ENCODE measurements around the gene CHRNB2. TPM values are rescaled to one million over a fixed set of nuclear protein-coding genes. Genes with fewer than 3 reads are reported as not detected.

CHRNB2 gene
- total and polyA plus RNA-seq, 4 experiments from 2014 or later, result not detected

DNA sequence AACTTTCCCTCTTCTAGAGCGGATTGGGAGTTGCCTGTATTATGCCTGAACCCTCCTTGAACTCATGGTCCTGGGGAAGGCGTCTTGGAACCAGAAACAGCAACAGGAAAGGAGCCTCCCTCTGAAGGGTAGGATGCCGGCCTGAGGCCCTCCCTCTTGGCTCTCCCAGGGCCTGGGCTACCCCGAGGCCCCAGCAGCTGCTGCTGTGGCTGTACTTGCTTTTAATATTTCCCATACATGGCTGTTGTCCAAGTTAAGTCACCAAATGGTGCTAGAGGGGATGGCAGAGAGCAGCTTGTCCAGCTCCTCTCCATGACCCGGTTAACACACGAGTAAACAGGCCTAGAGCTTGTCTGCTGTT, 10.5 kb downstream of the CHRNB2 start:
- Mint-ChIP-seq H3K27ac (peak overlapping the region in 4 of 7 donors; percentile 4 to 61 (median 38)), H3K36me3 (peaks cover 31 to 40% of the 10 kb centered on the region in 2 donors), H3K9me3 (no peaks in the 10 kb centered on the region), H3K4me1 (peaks cover 0 to 7% (median 5%) of the 10 kb centered on the region in 4 donors), H3K27me3 (peaks cover 0 to 3% of the 10 kb centered on the region in 2 donors), H3K4me3 (no peak overlapping the region)
- Histone ChIP-seq H3K27ac (ENCODE audit: low read depth, low read length) (no peak overlapping the region), H3K9me3 (ENCODE audit: control insufficient read depth in 1 of 2, low read length in 2 of 2) (no peaks in the 10 kb centered on the region), H3K4me3 (ENCODE audit: low read length in 2 of 2) (no peak overlapping the region), H3K27me3 (ENCODE audit: insufficient read depth, low read length) (no peaks in the 10 kb centered on the region), H3K36me3 (ENCODE audit: insufficient read depth, low read length) (peaks cover 36% of the 10 kb centered on the region), H3K4me1 (ENCODE audit: insufficient read depth, low read length) (no peaks in the 10 kb centered on the region)
- no peak for DNase-seq
- POLR2A ChIA-PET (ENCODE audit: partially characterized antibody), result interaction anchor here (1.4 to 2.5 kb wide), 2 partner anchors 32 to 358 kb away, joined by 5 to 8 read pairs; no protein-coding TSS in a partner anchor
- CTCF ChIA-PET (ENCODE audit: partially characterized antibody), result interaction anchor here (1.6 to 1.8 kb wide), 2 partner anchors 17 to 18 kb away, joined by 5 to 7 read pairs; no protein-coding TSS in a partner anchor
- intact Hi-C loops (cut with micrococcal nuclease), result no loop called here

DNA sequence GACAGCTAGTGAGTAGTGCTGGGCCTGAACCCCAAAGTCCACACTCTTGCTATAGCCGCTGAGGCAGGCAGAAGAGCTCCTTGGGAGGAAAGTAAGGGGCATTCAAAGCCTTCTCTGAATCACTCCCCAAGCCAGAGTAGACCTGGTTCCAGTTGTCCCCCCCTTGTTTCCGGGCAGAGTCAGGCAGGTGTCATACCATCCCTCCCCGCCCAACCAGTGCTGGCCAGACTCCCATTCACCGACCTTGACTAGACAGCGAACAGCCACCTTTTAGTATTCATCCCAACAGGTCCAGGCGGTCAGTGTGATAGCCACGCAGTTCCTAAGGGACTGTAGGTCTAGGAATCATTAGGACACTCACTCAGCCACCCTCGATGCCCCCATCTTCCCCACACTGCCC, 11.8 kb downstream of the CHRNB2 start:
- Histone ChIP-seq H3K36me3 (ENCODE audit: insufficient read depth, low read length) (peaks cover 49% of the 10 kb centered on the region), H3K27ac (ENCODE audit: low read depth, low read length) (no peak overlapping the region), H3K9me3 (ENCODE audit: control insufficient read depth in 1 of 2, low read length in 2 of 2) (no peaks in the 10 kb centered on the region), H3K27me3 (ENCODE audit: insufficient read depth, low read length) (no peaks in the 10 kb centered on the region), H3K4me1 (ENCODE audit: insufficient read depth, low read length) (no peaks in the 10 kb centered on the region), H3K4me3 (ENCODE audit: low read length in 2 of 2) (no peak overlapping the region)
- CTCF ChIA-PET (ENCODE audit: partially characterized antibody), result no interaction called here
- Mint-ChIP-seq H3K4me3 (no peak overlapping the region), H3K27ac (peak overlapping the region in 1 of 7 donors; percentile 47), H3K36me3 (peaks cover 43 to 52% of the 10 kb centered on the region in 2 donors), H3K9me3 (no peaks in the 10 kb centered on the region), H3K27me3 (no peaks in the 10 kb centered on the region), H3K4me1 (peaks cover 0 to 5% (median 1%) of the 10 kb centered on the region in 4 donors)
- POLR2A ChIA-PET (ENCODE audit: partially characterized antibody), result interaction anchor here (2.5 kb wide), 1 partner anchor 30 kb away, joined by 8 read pairs; no protein-coding TSS in a partner anchor
- intact Hi-C loops (cut with micrococcal nuclease), result no loop called here
- no peak for DNase-seq

DNA sequence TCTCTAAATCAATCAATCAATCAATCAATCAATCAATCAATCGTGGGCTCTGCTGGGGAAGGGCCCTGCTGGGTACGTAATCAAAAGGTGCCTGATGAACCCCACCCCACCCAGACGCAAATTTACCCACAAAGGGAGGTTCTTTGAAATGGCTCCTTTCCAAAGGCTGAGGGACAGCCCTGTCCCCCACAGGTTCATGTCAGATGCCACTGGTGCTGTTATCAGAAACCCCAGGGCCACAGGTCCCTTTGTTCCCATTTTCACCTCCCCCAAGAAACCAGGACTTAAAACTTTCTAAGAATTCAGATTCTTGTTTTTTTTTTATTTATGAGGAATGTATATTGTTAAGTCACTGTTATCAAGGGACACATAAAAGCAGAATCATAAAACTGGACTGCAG, 14.2 kb downstream of the CHRNB2 start:
- H3K27me3 Mint-ChIP-seq, result no peaks in the 10 kb centered on the region
- no peak overlapping the region for H3K27ac Mint-ChIP-seq
- no peak overlapping the region for H3K4me3 Mint-ChIP-seq
- POLR2A ChIA-PET (ENCODE audit: partially characterized antibody), result no interaction called here
- no peaks in the 10 kb centered on the region for H3K9me3 Mint-ChIP-seq
- no peak overlapping the region for H3K27ac ChIP-seq (ENCODE audit: low read depth, low read length)
- peaks cover 67 to 76% of the 10 kb centered on the region in 2 donors for H3K36me3 Mint-ChIP-seq
- CTCF ChIA-PET (ENCODE audit: partially characterized antibody), result no interaction called here
- no peaks in the 10 kb centered on the region for H3K27me3 ChIP-seq (ENCODE audit: insufficient read depth, low read length)
- peaks cover 0 to 4% (median 0%) of the 10 kb centered on the region in 4 donors for H3K4me1 Mint-ChIP-seq
- H3K4me1 ChIP-seq (ENCODE audit: insufficient read depth, low read length), result no peaks in the 10 kb centered on the region
- peaks cover 73% of the 10 kb centered on the region for H3K36me3 ChIP-seq (ENCODE audit: insufficient read depth, low read length)
- H3K9me3 ChIP-seq (ENCODE audit: control insufficient read depth in 1 of 2, low read length in 2 of 2), result no peaks in the 10 kb centered on the region
- no peak for DNase-seq
- no peak overlapping the region for H3K4me3 ChIP-seq (ENCODE audit: low read length in 2 of 2)
- intact Hi-C loops (cut with micrococcal nuclease), result no loop called here

DNA sequence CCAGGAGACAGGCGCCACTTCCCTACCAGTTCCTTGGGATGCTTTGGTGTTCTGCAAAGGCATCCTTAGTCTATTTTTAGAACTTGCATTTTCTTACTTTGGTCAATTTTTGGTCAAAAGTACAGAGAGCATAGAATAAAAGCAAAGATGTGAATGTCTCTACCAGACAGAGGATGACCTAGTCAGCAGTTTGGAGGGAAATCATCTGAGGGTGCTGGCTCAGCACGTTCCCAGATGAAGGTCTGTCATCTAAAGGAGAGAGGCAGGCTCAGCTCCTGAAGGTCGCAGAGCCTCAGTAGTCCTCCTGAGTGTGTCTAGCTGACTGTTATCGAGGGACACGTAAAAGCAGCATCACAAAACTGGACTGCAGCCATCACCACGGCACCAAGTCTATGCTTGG, 15.3 kb downstream of the CHRNB2 start:
- H3K27ac Mint-ChIP-seq, result no peak overlapping the region
- no peak overlapping the region for H3K27ac ChIP-seq (ENCODE audit: low read depth, low read length)
- H3K9me3 ChIP-seq (ENCODE audit: control insufficient read depth in 1 of 2, low read length in 2 of 2), result no peaks in the 10 kb centered on the region
- no peaks in the 10 kb centered on the region for H3K27me3 ChIP-seq (ENCODE audit: insufficient read depth, low read length)
- peaks cover 78 to 87% of the 10 kb centered on the region in 2 donors for H3K36me3 Mint-ChIP-seq
- no peak overlapping the region for H3K4me3 ChIP-seq (ENCODE audit: low read length in 2 of 2)
- H3K9me3 Mint-ChIP-seq, result no peaks in the 10 kb centered on the region
- no peaks in the 10 kb centered on the region for H3K27me3 Mint-ChIP-seq
- CTCF ChIA-PET (ENCODE audit: partially characterized antibody), result no interaction called here
- POLR2A ChIA-PET (ENCODE audit: partially characterized antibody), result no interaction called here
- no peak for DNase-seq
- H3K4me1 ChIP-seq (ENCODE audit: insufficient read depth, low read length), result no peaks in the 10 kb centered on the region
- peaks cover 84% of the 10 kb centered on the region for H3K36me3 ChIP-seq (ENCODE audit: insufficient read depth, low read length)
- H3K4me3 Mint-ChIP-seq, result no peak overlapping the region
- peaks cover 0 to 4% (median under 1%) of the 10 kb centered on the region in 4 donors for H3K4me1 Mint-ChIP-seq
- intact Hi-C loops (cut with micrococcal nuclease), result no loop called here

DNA sequence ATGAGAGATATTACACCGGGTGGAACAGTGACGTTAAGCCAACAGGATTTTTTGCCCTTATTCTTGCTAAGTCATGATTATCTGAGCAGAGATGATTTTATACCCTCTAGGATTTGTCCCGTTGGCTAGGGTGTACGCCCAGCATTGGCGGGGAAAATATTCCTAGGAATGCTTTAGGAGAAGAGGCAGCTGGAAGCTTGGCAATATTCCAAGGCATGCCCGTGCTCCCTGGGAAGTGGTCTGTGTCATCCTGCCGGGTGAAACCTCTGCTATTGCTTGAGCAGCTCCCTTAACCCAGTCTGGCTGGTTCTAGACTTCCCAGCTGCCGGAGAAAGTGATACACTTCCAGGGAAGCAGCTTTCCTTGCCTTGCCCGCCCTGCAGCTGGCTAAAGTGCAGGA, 16.2 kb downstream of the CHRNB2 start:
- H3K4me1 Mint-ChIP-seq, result peaks cover 0 to 4% (median under 1%) of the 10 kb centered on the region in 4 donors
- no peak for DNase-seq
- intact Hi-C loops (cut with micrococcal nuclease), result no loop called here
- ChIA-PET CTCF (ENCODE audit: partially characterized antibody) (no interaction called here), POLR2A (ENCODE audit: partially characterized antibody) (no interaction called here)
- no peaks in the 10 kb centered on the region for H3K4me1 ChIP-seq (ENCODE audit: insufficient read depth, low read length)
- H3K27ac Mint-ChIP-seq, result no peak overlapping the region
- H3K4me3 Mint-ChIP-seq, result no peak overlapping the region
- no peak overlapping the region for H3K27ac ChIP-seq (ENCODE audit: low read depth, low read length)
- H3K27me3 Mint-ChIP-seq, result no peaks in the 10 kb centered on the region
- no peaks in the 10 kb centered on the region for H3K9me3 ChIP-seq (ENCODE audit: control insufficient read depth in 1 of 2, low read length in 2 of 2)
- H3K4me3 ChIP-seq (ENCODE audit: low read length in 2 of 2), result no peak overlapping the region
- H3K27me3 ChIP-seq (ENCODE audit: insufficient read depth, low read length), result no peaks in the 10 kb centered on the region
- H3K36me3 ChIP-seq (ENCODE audit: insufficient read depth, low read length), result peaks cover 89% of the 10 kb centered on the region
- peaks cover 81 to 92% of the 10 kb centered on the region in 2 donors for H3K36me3 Mint-ChIP-seq
- H3K9me3 Mint-ChIP-seq, result no peaks in the 10 kb centered on the region

DNA sequence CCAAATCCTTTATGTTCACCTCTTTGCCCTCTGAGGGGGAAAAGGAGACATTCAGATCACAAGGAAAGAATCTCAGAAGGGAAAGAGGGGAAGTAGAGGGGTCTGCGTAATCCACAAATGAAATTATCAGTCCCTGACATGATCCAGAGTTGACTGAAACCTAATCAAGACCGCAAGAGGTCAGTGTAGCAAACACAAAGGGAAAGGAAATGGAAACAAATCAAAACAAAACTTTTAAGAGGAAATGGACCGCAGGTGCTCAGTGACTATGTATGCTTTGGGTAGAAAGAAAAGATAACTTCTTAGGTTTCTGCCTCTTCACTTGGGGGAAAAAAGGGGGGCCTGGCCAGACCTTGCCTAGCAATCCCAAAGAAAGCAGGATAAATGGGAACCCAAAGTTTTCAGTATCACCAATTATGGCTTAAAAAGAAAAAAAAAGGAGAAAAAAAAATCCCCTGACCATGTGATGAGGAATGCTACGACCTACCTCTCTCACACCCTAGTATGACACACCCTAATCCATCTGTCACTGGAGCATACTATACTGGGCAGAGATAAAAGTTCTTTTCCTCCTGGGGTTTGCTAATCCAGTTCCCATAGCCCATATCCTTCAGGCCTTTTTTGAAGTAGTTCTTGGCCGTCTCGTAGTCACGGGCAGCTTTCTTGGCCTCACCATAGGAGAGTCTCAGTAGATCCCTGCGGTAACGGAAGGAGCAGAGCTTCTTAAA, 16.9 kb downstream of the CHRNB2 start:
- H3K9me3 Mint-ChIP-seq, result no peaks in the 10 kb centered on the region
- peak overlapping the region in 3 of 7 donors; percentile 30 to 75 (median 68) for H3K27ac Mint-ChIP-seq
- no peaks in the 10 kb centered on the region for H3K27me3 Mint-ChIP-seq
- peaks cover 0 to 4% (median under 1%) of the 10 kb centered on the region in 4 donors for H3K4me1 Mint-ChIP-seq
- Histone ChIP-seq H3K27ac (ENCODE audit: low read depth, low read length) (no peak overlapping the region), H3K36me3 (ENCODE audit: insufficient read depth, low read length) (peaks cover 91% of the 10 kb centered on the region), H3K9me3 (ENCODE audit: control insufficient read depth in 1 of 2, low read length in 2 of 2) (no peaks in the 10 kb centered on the region), H3K4me1 (ENCODE audit: insufficient read depth, low read length) (no peaks in the 10 kb centered on the region), H3K27me3 (ENCODE audit: insufficient read depth, low read length) (no peaks in the 10 kb centered on the region), H3K4me3 (ENCODE audit: low read length in 2 of 2) (no peak overlapping the region)
- intact Hi-C loops (cut with micrococcal nuclease), result no loop called here
- H3K4me3 Mint-ChIP-seq, result no peak overlapping the region
- CTCF ChIA-PET (ENCODE audit: partially characterized antibody), result interaction anchor here (1.7 kb wide), 1 partner anchor 25 kb away, joined by 3 read pairs; no protein-coding TSS in a partner anchor
- POLR2A ChIA-PET (ENCODE audit: partially characterized antibody), result no interaction called here
- H3K36me3 Mint-ChIP-seq, result peaks cover 79 to 92% of the 10 kb centered on the region in 2 donors
- DNase-seq, result no peak

DNA sequence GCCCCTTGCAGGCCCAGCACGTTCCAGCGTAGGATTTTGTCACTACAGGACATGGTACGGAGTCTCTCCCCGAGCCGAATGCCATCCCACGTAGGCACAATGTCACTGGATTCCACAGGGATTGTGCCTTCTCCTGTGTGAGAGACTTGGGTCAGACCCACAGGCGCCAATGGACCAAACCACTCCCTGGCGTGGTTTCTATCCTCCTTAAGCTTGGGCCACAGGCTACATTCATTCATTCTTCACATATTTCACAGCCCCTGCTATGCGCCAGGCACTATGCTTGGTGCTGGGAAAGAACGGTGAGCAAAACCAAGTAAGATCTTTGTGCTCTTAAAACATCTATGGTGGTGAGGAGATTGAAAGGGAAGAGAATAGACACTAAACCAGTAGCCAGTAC, 18.7 kb downstream of the CHRNB2 start:
- peaks cover 75 to 91% of the 10 kb centered on the region in 2 donors for H3K36me3 Mint-ChIP-seq
- Histone ChIP-seq H3K4me3 (ENCODE audit: low read length in 2 of 2) (no peak overlapping the region), H3K36me3 (ENCODE audit: insufficient read depth, low read length) (peaks cover 96% of the 10 kb centered on the region), H3K27me3 (ENCODE audit: insufficient read depth, low read length) (no peaks in the 10 kb centered on the region), H3K27ac (ENCODE audit: low read depth, low read length) (no peak overlapping the region), H3K9me3 (ENCODE audit: control insufficient read depth in 1 of 2, low read length in 2 of 2) (no peaks in the 10 kb centered on the region), H3K4me1 (ENCODE audit: insufficient read depth, low read length) (no peaks in the 10 kb centered on the region)
- DNase-seq, result no peak
- ChIA-PET CTCF (ENCODE audit: partially characterized antibody) (no interaction called here), POLR2A (ENCODE audit: partially characterized antibody) (no interaction called here)
- H3K4me1 Mint-ChIP-seq, result peaks cover 0 to 4% (median under 1%) of the 10 kb centered on the region in 4 donors
- H3K27me3 Mint-ChIP-seq, result no peaks in the 10 kb centered on the region
- H3K9me3 Mint-ChIP-seq, result no peaks in the 10 kb centered on the region
- no peak overlapping the region for H3K4me3 Mint-ChIP-seq
- intact Hi-C loops (cut with micrococcal nuclease), result no loop called here
- no peak overlapping the region for H3K27ac Mint-ChIP-seq
